ENCODE results near the gene GATC.
"Not testable (repeated sequence)": the region's sequence is repeated elsewhere in the genome, so short reads cannot be mapped to it uniquely, and the experiment has no call there.

Gene GATC

DNA sequence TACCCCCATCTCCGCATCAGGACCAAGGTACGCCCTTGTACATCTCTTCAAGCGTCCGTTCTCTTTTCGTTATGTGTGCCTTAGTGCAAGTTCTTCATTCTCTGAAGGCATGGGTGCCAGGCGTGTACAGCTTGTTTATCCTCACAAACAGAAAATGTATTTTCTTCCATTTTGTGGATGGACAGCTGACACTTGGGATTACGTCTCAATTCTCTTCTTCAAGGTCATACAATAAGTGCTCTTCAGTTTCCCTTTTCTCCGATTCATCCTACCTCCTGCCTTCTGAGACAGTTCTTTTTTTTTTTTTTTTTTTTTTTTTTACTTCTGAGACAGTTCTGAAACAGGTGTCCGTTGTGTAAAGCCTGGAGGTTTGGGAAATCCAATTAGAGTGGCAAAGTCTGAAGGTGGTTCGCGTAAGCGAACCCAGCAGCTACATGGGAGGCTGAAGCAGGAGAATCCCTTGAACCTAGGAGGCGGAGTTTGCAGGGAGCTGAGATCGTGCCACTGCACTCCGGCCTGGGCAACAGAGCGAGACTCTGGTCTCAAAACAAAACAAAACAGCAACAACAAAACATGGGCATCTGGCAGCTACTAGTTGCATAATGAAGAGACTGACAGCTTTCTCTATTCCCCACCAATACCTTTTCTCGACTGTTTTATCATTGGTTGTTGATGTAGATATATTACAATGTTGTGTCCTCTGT, 7.6 kb upstream of the GATC start:
- TF ChIP-seq, protein P1, sequence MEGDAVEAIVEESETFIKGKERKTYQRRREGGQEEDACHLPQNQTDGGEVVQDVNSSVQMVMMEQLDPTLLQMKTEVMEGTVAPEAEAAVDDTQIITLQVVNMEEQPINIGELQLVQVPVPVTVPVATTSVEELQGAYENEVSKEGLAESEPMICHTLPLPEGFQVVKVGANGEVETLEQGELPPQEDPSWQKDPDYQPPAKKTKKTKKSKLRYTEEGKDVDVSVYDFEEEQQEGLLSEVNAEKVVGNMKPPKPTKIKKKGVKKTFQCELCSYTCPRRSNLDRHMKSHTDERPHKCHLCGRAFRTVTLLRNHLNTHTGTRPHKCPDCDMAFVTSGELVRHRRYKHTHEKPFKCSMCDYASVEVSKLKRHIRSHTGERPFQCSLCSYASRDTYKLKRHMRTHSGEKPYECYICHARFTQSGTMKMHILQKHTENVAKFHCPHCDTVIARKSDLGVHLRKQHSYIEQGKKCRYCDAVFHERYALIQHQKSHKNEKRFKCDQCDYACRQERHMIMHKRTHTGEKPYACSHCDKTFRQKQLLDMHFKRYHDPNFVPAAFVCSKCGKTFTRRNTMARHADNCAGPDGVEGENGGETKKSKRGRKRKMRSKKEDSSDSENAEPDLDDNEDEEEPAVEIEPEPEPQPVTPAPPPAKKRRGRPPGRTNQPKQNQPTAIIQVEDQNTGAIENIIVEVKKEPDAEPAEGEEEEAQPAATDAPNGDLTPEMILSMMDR (IDR thresholded peaks at IDR 0.05; ENCODE audit: extremely low read depth, missing control alignments), result no peak
- DNase-seq (ENCODE audit: low spot score), result no peak

DNA sequence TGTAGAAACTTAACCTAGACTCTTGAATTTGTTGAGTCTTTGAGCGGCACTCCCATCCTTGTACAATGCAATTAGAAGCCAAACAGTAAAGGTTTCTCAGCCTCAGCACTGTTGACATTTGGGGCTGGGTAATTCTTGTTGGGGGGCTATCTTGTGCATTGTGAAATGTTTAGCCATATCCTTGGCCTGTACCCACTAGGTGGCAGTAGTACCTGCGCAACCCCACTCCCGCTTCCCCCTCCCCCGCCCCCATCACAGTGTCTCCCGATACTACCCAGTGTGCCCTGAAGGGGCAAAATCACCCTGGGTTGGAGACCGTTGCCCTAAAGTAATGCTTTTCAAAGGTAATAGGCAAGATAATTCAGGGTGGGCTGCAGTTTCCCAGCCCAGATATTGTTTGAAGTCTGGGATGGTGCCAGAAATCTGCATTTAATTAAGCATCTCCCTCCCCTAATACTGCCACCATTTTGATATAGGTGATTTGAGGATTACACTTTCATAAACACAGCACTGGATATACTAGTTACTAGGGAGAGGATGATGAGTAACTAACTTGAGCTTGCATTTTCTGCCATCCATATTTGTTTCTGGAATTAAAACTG, 6.5 kb upstream of the GATC start:
- DNase-seq (ENCODE audit: low spot score), result peak; percentile 75
- TF ChIP-seq, protein P1 (IDR thresholded peaks at IDR 0.05; ENCODE audit: extremely low read depth, missing control alignments), result no peak

DNA sequence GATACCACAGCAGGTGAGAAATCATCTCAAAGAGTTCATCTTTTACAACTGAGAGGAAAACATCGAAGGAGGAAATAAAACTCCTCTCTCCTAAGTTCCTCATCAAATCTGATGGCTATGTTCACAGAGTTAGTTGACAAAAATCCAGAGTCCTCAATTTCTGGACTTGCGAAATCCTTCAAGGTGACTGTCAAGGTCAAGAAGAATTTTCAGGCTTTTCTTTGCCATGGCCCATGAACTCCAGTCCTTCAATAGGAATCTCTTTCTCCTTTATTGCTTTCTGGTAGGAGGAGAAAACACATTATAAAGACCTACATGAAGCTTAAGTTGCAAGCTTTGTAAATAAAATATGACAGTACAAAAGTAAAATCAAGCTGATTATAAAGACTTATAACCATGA, 1.6 kb upstream of the GATC start:
- no peak for DNase-seq (ENCODE audit: low spot score)
- TF ChIP-seq, protein P1 (IDR thresholded peaks at IDR 0.05; ENCODE audit: extremely low read depth, missing control alignments), result no peak

DNA sequence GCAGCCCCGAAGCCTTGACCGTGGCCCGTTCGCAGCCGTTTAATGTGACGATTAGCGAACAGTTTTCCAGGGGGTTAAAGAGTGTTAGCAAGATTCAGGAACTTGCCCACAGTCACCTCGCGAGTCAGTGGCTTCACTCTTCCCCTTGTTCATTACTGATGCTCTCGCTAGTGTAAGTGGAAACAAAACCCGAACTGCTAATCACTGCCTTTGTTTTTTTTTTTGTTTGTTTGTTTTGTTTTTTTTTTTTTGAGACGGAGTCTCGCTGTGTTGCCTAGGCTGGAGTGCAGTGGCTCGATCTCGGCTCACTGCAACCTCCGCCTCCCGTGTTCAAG, 567 bp downstream of the GATC start:
- DNase-seq (ENCODE audit: low spot score), result not testable (repeated sequence)

DNA sequence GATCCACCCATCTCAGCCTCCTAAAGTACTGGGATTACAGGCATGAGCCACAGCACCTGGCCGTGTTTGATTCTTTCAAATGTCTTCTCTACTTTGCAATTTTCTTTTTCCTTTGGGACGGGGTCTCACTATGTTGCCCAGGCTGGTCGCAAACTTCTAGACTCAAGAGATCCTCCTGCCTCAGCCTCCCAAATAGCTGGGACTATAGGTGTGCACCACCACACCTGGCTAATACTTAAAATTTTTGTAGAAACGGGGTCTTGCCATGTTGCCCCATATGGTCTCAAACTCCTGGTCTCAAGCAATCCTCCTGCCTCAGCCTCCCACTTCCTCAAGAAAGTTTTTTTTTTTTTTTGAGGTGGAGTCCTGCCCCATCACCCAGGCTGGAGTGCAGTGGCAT, 1.7 kb downstream of the GATC start:
- DNase-seq (ENCODE audit: low spot score), result no peak
- TF ChIP-seq, protein P1 (IDR thresholded peaks at IDR 0.05; ENCODE audit: extremely low read depth, missing control alignments), result no peak

DNA sequence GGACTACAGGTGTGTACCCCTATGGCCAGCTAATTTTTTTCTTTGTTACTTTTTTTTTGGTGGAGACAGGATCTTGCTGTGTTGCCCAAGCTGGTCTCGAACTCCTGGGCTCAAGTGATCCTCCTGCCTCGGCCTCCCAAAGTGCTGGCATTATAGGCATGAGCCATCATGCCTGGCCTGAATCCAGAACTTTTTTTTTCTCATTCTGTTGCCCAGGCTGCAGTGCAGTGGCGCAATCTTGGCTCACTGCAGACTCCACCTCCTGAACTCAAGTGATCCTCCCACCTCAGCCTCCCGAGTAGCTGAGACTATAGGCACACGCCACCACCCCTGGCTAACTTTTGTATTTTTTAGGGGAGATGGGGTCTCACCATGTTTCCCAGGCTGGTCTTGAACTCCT, 6.3 kb downstream of the GATC start:
- not testable (repeated sequence) for DNase-seq (ENCODE audit: low spot score)

DNA sequence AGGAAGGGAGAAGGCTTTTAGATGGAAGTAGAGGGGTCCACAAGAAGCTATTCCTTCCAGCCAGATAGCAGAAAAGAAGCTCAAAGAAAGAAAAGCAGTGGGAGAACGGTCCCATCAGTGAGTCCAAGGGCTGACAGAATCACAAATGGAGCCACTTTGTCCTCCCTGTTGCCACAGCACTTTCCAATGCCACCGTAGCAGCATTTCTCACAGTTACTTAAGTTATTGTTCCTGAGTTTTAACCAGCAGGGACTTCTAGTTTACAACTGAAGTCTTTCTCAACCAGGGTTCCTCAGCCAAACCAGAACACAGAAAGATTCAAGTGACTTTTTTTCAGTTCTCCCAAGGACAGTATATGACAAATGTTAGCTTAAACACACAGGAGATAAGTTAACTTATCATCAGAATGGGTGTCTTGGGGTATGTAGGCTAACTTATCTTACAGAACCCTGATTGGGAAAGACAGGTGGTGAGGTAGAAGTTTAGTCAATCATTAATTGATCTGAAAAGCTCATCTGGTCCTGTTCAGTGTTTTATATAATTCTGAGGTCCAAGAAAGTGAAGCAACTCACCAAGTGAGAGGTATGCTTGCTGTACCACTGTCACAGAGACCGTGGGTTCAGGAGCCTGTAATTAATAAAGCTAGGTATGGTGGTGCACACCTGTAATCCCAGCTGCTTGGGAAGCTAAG, 7.0 kb downstream of the GATC start:
- DNase-seq (ENCODE audit: low spot score), result no peak
- TF ChIP-seq, protein P1 (IDR thresholded peaks at IDR 0.05; ENCODE audit: extremely low read depth, missing control alignments), result no peak

DNA sequence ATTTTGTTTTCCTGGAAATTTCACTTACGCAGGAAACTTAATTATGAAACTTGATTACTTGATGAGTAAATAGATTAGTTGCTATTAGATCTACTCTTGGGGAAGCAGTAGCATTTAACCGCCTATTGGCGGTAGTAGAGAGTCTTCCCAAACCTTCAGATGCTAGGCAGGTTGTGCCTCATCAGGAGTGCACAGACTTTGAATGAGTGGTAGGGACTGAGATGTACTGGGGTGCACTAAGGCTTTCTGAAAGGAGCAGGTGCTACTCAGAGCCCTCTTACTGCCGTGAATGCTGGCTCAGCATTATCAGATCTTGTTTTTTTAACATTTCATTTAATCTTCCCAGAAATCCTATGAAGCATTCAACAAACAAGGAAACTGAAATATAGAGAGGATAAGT, 7.7 kb downstream of the GATC start:
- peak; percentile 41 for DNase-seq (ENCODE audit: low spot score)
- TF ChIP-seq, protein P1 (IDR thresholded peaks at IDR 0.05; ENCODE audit: extremely low read depth, missing control alignments), result peak; percentile 53

All from GM20000 (cell line).